Measurements from ENCODE around the gene PRAMEF5.
"Not testable (repeated sequence)": the region's sequence is repeated elsewhere in the genome, so short reads cannot be mapped to it uniquely, and the experiment has no call there.

PRAMEF5 gene

GRCh38 chr1:13253898-13254297 is at the start of gene PRAMEF5:
Gene PRAMEF5 (plus strand): TSS chr1:13254198. CDS start chr1:13259269, 5,071 bp downstream.
- not testable (repeated sequence) for DNase-seq (ENCODE audit: low spot score)

GRCh38 chr1:13208712-13209111 is 45.3 kb upstream of the PRAMEF5 start:
- not testable (repeated sequence) for DNase-seq (ENCODE audit: low spot score)

- not testable (repeated sequence) for DNase-seq (ENCODE audit: low spot score)
These were observed 37.4 kb upstream of the PRAMEF5 start for GRCh38 chr1:13216619-13217018.

- DNase-seq (ENCODE audit: low spot score) = not testable (repeated sequence)
These were observed 34.8 kb upstream of the PRAMEF5 start for GRCh38 chr1:13219203-13219602.

- DNase-seq (ENCODE audit: low spot score) = not testable (repeated sequence)
These were observed 31.2 kb upstream of the PRAMEF5 start for GRCh38 chr1:13222788-13223187.

GRCh38 chr1:13224480-13225060 is 29.4 kb upstream of the PRAMEF5 start:
- DNase-seq (ENCODE audit: low spot score) = no peak

- not testable (repeated sequence) for DNase-seq (ENCODE audit: low spot score)
These were observed 28.3 kb upstream of the PRAMEF5 start, which contains the start of gene PRAMEF18 for GRCh38 chr1:13225675-13226204. Gene PRAMEF18 (minus strand): TSS chr1:13226154. CDS start chr1:13226106, 48 bp downstream.

- DNase-seq (ENCODE audit: low spot score) = not testable (repeated sequence)
These were observed 26.5 kb upstream of the PRAMEF5 start for GRCh38 chr1:13227271-13228055.

- DNase-seq (ENCODE audit: low spot score) = no peak
These were observed 25.6 kb upstream of the PRAMEF5 start for GRCh38 chr1:13228343-13228781.

- not testable (repeated sequence) for DNase-seq (ENCODE audit: low spot score)
These were observed 23.9 kb upstream of the PRAMEF5 start for GRCh38 chr1:13230096-13230495.

GRCh38 chr1:13230601-13231000 is 23.4 kb upstream of the PRAMEF5 start:
- not testable (repeated sequence) for DNase-seq (ENCODE audit: low spot score)

GRCh38 chr1:13231061-13231750 is 22.8 kb upstream of the PRAMEF5 start:
- not testable (repeated sequence) for DNase-seq (ENCODE audit: low spot score)

- DNase-seq (ENCODE audit: low spot score) = not testable (repeated sequence)
These were observed 21.9 kb upstream of the PRAMEF5 start for GRCh38 chr1:13232056-13232455.

GRCh38 chr1:13234057-13234456 is 19.9 kb upstream of the PRAMEF5 start:
- not testable (repeated sequence) for DNase-seq (ENCODE audit: low spot score)

GRCh38 chr1:13237572-13237971 is 16.4 kb upstream of the PRAMEF5 start:
- DNase-seq (ENCODE audit: low spot score) = not testable (repeated sequence)

- DNase-seq (ENCODE audit: low spot score) = not testable (repeated sequence)
These were observed 14.4 kb upstream of the PRAMEF5 start for GRCh38 chr1:13239633-13240032.

GRCh38 chr1:13243536-13244263 is 10.3 kb upstream of the PRAMEF5 start:
- DNase-seq (ENCODE audit: low spot score) = not testable (repeated sequence)

GRCh38 chr1:13245841-13246553 is 8.0 kb upstream of the PRAMEF5 start:
- not testable (repeated sequence) for DNase-seq (ENCODE audit: low spot score)

- not testable (repeated sequence) for DNase-seq (ENCODE audit: low spot score)
These were observed 7.5 kb upstream of the PRAMEF5 start for GRCh38 chr1:13246554-13246871.

GRCh38 chr1:13247122-13247521 is 6.9 kb upstream of the PRAMEF5 start:
- not testable (repeated sequence) for DNase-seq (ENCODE audit: low spot score)

GRCh38 chr1:13265124-13265523 is 11.1 kb downstream of the PRAMEF5 start:
- not testable (repeated sequence) for DNase-seq (ENCODE audit: low spot score)
